Thyroid gland (tissue), 4 donors: ENCODE data around the gene CACNG7.

Experiments used
- POLR2A ChIP-seq, 2 donors: fragments of 450-650 bp; IDR thresholded peaks; one replicate each; pipeline ENCODE4 v1.6.1; 2017; ENCODE audit warnings: antibody characterized with exemption in 2 of 2, mild to moderate bottlenecking in 2 of 2, moderate library complexity in 1 of 2
- TF ChIP-seq, protein P1 (sequence below), 6 experiments: fragments of 200-600 bp in 3 of 6; fragments of 450-650 bp in 3 of 6; sonication (generic) in 3 of 6; IDR thresholded peaks; one replicate each; pipeline ENCODE4 v1.5.1; 2016 to 2019; ENCODE audit warnings: antibody characterized with exemption in 6 of 6, mild to moderate bottlenecking in 2 of 6, inconsistent platforms in 1 of 6, moderate library complexity in 1 of 6

GRCh38 chr19:53879140-53880081, 29.7 kb upstream of the CACNG7 start:
- TF ChIP-seq, protein P1, sequence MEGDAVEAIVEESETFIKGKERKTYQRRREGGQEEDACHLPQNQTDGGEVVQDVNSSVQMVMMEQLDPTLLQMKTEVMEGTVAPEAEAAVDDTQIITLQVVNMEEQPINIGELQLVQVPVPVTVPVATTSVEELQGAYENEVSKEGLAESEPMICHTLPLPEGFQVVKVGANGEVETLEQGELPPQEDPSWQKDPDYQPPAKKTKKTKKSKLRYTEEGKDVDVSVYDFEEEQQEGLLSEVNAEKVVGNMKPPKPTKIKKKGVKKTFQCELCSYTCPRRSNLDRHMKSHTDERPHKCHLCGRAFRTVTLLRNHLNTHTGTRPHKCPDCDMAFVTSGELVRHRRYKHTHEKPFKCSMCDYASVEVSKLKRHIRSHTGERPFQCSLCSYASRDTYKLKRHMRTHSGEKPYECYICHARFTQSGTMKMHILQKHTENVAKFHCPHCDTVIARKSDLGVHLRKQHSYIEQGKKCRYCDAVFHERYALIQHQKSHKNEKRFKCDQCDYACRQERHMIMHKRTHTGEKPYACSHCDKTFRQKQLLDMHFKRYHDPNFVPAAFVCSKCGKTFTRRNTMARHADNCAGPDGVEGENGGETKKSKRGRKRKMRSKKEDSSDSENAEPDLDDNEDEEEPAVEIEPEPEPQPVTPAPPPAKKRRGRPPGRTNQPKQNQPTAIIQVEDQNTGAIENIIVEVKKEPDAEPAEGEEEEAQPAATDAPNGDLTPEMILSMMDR (IDR thresholded peaks at IDR 0.05): no peak
- no peak for TF ChIP-seq POLR2A (IDR thresholded peaks at IDR 0.05)
